Activated T-cell treated with anti-CD3 and anti-CD28 coated beads, Interleukin-2, amount 50 U/mL, for 24 hours (primary cell): Measurements from ENCODE around the gene CES2.
"Not testable (repeated sequence)": the region's sequence is repeated elsewhere in the genome, so short reads cannot be mapped to it uniquely, and the experiment has no call there.

Experiments
- DNase-seq: peaks from one replicate; pipeline ENCODE4 v3.0.0-alpha.2; 2020
- H3K27ac Mint-ChIP-seq: 2 replicates; pipeline ENCODE4 v1.8.0; 2020; ENCODE audit warnings: mild to moderate bottlenecking, mixed read lengths
- H3K27me3 Mint-ChIP-seq: 2 replicates; pipeline ENCODE4 v1.8.0; 2020; ENCODE audit warnings: mixed read lengths
- H3K36me3 Mint-ChIP-seq: 2 replicates; pipeline ENCODE4 v1.8.0; 2020; ENCODE audit warnings: low read depth, mixed read lengths
- H3K4me1 Mint-ChIP-seq: 2 replicates; pipeline ENCODE4 v1.8.0; 2020; ENCODE audit warnings: low read depth, mixed read lengths
- H3K4me3 Mint-ChIP-seq: 2 replicates; pipeline ENCODE4 v1.8.0; 2020; ENCODE audit warnings: mild to moderate bottlenecking, moderate library complexity, mixed read lengths
- H3K9me3 Mint-ChIP-seq: 2 replicates; pipeline ENCODE4 v1.8.0; 2020; ENCODE audit warnings: mixed read lengths

CES2 gene

DNA sequence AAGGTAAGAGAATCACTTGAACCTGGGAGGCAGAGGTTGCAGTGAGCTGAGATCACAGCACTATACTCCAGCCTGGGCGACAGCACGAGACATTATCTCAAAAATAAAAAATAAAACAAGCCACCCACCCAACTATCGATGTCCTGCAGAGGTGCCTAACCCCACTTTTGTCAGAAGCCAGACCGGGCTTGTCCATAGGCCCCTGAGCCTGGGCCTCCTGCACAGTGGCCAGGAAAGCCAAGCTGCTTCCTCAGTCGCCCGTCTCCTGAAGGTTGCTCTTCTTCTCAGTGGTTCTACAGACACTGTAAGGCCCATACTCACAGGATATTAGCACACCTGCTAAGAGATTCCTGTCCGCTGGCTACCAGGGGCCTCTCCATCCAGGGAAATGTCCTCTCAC is 11.2 kb downstream of the CES2 start:
- no peaks in the 10 kb centered on the region for H3K9me3 Mint-ChIP-seq
- no peak overlapping the region for H3K27ac Mint-ChIP-seq
- no peak for DNase-seq
- peaks cover 37% of the 10 kb centered on the region for H3K27me3 Mint-ChIP-seq
- peaks cover 23% of the 10 kb centered on the region for H3K4me1 Mint-ChIP-seq
- peaks cover 27% of the 10 kb centered on the region for H3K36me3 Mint-ChIP-seq
- no peak overlapping the region for H3K4me3 Mint-ChIP-seq

DNA sequence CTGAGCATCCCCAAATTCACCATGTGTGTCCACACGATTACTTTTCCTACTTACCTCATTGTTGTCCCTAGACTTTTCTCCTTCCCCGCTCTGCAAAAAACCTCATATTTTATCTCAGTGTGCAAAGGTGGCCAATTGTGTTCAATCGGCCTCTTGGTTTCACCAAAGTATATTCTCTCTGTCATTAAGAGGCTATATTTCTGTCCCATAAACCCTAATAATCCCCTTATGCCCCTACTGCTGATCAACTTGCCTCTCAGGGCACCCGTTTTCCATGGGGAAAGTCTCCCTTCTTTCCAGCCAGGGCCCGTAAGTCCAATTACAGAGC is 11.6 kb downstream of the CES2 start:
- Mint-ChIP-seq H3K4me3 (no peak overlapping the region), H3K36me3 (peaks cover 23% of the 10 kb centered on the region), H3K27ac (no peak overlapping the region), H3K4me1 (peaks cover 23% of the 10 kb centered on the region), H3K9me3 (no peaks in the 10 kb centered on the region), H3K27me3 (peaks cover 41% of the 10 kb centered on the region)
- no peak for DNase-seq

- H3K4me3 Mint-ChIP-seq, result peak overlapping the region; percentile 79
- H3K27me3 Mint-ChIP-seq, result peaks cover 46% of the 10 kb centered on the region
- DNase-seq, result peak; percentile 85
- no peak overlapping the region for H3K27ac Mint-ChIP-seq
- no peaks in the 10 kb centered on the region for H3K9me3 Mint-ChIP-seq
- H3K4me1 Mint-ChIP-seq, result peaks cover 23% of the 10 kb centered on the region
- H3K36me3 Mint-ChIP-seq, result peaks cover 17% of the 10 kb centered on the region
Observed at GRCh38 chr16:66947302-66948065, 12.2 kb downstream of the CES2 start.

DNA sequence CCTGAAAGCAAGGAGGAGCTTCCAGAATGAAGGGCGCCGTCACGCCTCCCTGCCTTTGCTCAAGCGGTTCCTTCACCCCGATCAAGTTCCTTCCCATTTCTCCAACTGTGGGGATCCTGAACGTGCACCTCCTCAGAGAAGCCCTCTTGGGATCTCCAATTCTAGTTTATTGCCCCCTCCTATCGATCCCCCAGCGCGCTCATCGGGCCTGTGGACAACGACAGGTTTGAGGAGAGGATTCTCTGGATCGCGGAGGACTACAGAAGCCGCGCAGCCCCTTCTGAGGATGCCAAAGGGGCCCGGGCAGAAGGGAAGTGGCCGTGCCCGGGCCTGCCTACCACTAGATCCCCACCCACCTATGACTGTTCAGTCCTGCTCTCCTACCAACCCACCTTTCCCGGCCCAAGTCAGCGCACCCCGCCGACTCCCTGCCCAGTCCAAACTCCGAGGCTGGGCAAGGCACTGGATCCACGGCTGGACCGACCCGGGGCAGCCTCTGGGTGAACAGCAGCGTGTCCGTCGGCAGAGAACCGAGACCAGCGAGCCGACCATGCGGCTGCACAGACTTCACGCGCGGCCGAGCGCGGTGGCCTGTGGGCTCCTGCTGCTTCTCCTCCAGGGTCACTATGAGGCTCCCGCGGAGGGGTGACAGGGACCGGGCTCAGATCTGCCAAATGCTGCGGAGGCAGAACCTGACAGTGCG is 13.0 kb downstream of the CES2 start:
- DNase-seq, result peak; percentile 55
- Mint-ChIP-seq H3K36me3 (peaks cover 9% of the 10 kb centered on the region), H3K4me1 (peaks cover 23% of the 10 kb centered on the region), H3K4me3 (peak overlapping the region; percentile 79), H3K27ac (no peak overlapping the region), H3K9me3 (no peaks in the 10 kb centered on the region), H3K27me3 (peaks cover 52% of the 10 kb centered on the region)

DNA sequence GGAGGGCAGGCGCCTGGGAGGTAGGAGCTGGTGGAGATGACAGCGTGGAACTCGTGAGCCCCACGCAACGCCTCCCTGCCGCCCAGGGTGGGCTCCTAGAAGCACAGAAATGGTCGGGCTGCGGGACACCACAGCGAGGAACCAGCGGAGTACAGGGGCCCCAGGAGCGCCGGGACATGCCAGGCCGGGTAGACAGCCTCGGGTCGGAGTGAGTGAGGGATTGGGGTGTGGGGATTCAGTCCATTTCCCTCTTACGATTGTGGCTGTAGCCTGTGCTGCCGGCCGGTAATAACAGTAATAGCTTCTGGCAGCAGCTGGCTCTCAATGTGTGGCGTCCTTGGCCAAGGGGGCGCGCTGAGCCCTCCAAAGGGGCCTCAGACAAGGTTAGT is 13.5 kb downstream of the CES2 start:
- Mint-ChIP-seq H3K9me3 (no peaks in the 10 kb centered on the region), H3K27ac (no peak overlapping the region), H3K27me3 (peaks cover 57% of the 10 kb centered on the region), H3K36me3 (peaks cover 4% of the 10 kb centered on the region), H3K4me1 (peaks cover 23% of the 10 kb centered on the region), H3K4me3 (peak overlapping the region; percentile 79)
- DNase-seq, result no peak

DNA sequence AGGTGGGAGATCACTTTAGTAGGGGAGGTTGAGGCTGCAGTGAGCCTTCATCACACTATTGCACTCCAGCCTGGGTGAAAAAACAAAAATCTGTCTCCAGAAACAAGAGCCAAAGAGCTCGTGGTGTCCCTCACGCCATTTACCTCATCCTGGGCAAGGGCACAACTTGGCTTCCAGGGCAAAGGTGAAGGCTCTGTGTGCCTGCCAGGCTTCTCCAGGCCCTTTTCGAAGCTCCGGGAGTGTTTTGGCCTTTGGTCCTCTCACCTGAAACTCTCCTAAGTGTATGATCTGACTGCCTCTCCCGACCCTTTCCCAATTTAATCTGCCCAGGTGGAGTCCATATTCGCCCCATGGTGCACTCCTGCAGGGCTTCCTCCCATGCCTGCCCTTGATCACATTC is 14.2 kb downstream of the CES2 start:
- Mint-ChIP-seq H3K9me3 (no peaks in the 10 kb centered on the region), H3K4me3 (no peak overlapping the region), H3K4me1 (peaks cover 23% of the 10 kb centered on the region), H3K36me3 (no peaks in the 10 kb centered on the region), H3K27ac (no peak overlapping the region), H3K27me3 (peaks cover 60% of the 10 kb centered on the region)
- DNase-seq, result no peak

DNA sequence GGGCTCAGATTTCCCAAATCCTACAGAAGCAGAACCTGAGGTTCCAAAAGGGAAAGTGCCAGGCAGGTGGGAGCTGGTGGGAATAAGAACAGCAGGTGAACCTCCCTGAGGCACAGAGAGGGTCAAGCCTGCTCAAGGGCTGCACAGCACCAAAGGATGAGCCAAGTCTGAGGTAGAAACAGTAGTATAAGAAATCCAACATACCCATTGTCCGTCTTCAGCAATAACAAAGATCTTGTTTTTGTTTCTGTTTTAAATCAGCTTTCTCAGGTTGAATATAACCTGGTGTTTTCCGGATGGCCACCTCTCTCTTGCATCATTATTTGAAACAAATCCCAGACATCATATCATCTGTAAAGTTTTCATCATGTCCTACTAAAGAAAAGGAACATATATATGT is 15.1 kb downstream of the CES2 start:
- Mint-ChIP-seq H3K4me1 (peaks cover 23% of the 10 kb centered on the region), H3K27me3 (peaks cover 60% of the 10 kb centered on the region)

DNA sequence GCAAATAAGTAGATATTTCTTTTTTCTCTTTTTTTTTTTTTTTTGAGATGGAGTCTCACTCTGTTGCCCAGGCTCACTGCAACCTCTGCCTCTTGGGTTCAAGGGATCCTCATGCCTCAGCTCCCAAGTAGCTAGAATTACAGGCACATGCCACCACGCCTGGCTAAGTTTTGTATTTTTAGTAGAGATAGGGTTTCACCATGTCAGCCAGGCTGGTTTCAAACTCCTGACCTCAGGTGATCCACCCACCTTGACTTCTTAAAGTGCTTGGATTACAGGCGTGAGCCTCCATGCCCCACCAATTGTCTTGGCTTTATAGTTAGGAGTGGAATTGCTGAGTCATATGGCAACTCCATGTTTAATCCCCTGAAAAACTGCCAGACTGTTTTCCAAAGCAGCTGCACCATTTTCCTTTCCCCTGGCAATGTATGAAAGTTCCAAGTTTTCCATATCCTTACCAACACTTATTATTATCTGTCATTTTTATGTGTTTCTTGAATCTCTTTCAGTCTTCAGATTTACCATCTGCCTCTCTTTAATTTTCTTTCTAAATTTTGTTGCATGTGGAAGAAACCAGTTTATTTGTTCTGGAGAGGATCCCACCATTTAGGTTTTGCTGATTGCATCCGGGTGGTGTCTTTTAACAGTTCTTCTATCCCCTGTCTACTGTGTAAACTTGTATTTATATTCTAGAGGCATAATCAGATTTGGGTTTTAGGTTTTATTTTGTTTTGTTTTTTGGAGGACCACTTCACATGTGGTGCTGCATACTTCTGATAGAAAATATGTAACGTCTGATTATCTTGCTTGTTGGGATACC is 15.9 kb downstream of the CES2 start:
- H3K27ac Mint-ChIP-seq, result no peak overlapping the region
- H3K27me3 Mint-ChIP-seq, result peaks cover 60% of the 10 kb centered on the region
- H3K4me1 Mint-ChIP-seq, result peaks cover 23% of the 10 kb centered on the region

More for the DNA sequence above, 15.1 kb downstream of the CES2 start:
- H3K27ac Mint-ChIP-seq, result no peak overlapping the region
- no peak for DNase-seq
- H3K36me3 Mint-ChIP-seq, result no peaks in the 10 kb centered on the region
- H3K4me3 Mint-ChIP-seq, result no peak overlapping the region
- H3K9me3 Mint-ChIP-seq, result no peaks in the 10 kb centered on the region

GRCh38 chr16:66952430-66953110 is 17.3 kb downstream of the CES2 start:
- DNase-seq, result no peak
- Mint-ChIP-seq H3K4me3 (no peak overlapping the region), H3K9me3 (no peaks in the 10 kb centered on the region), H3K36me3 (no peaks in the 10 kb centered on the region), H3K27ac (no peak overlapping the region), H3K4me1 (peaks cover 16% of the 10 kb centered on the region), H3K27me3 (peaks cover 56% of the 10 kb centered on the region)

More for the DNA sequence above, 15.9 kb downstream of the CES2 start:
- no peaks in the 10 kb centered on the region for H3K9me3 Mint-ChIP-seq
- H3K36me3 Mint-ChIP-seq, result no peaks in the 10 kb centered on the region
- no peak for DNase-seq
- H3K4me3 Mint-ChIP-seq, result no peak overlapping the region

DNA sequence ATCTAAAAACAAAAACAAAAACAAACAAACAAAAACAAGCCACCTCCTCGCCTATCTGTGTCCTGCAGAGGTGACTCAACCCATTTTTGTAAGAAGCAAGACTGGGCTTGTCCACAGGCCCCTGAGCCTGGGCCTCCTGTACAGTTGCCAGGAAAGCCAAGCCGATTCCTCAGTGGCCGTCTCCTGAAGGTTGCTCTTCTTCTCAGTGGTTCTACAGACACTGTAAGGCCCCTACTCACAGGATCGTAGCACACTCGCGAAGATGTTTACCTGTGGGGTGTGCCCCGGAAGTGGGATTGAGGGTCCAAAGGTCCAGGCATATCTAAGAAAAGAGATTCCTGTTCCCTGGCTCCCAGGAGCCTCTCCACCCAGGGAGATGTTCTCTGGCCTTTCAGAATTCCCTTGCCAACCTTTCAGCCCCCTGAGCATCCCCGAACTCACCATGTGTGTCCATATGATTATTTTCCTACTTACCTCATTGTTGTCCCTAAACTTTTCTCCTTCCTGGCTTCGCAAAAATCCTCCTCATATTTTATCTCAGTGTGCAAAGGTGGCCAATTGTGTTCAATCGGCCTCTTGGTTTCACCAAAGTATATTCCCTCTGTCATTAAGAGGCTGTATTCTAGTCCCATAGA is 18.3 kb downstream of the CES2 start:
- Mint-ChIP-seq H3K4me1 (peaks cover 9% of the 10 kb centered on the region), H3K27me3 (peaks cover 47% of the 10 kb centered on the region), H3K9me3 (no peaks in the 10 kb centered on the region), H3K4me3 (no peak overlapping the region), H3K27ac (no peak overlapping the region), H3K36me3 (no peaks in the 10 kb centered on the region)
- DNase-seq, result no peak

DNA sequence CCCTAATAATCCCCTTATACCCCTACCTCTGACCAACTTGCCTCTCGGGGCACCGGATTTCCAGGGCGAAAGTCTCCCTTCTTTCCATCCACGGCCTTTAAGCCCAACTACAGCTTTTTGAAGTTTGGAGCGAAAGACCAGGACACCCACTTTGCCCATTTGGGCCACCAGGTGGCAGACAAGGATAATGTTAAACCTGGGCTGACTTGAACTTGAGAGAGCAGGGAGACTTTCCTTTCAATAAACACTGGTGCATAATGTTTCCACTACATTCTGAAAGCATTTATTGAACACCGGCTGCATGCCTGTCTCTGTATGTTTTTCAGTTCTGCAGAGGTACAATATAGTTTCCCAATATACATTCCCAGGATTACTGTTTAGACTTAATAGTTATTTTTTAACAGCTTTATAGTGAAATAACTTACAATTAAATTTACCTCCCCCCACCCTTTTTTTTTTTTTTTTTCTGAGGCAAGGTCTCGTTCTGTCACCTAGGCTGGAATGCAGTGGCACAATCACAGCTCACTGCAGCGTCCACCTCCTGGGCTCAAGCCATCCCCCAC is 18.9 kb downstream of the CES2 start:
- Mint-ChIP-seq H3K4me3 (no peak overlapping the region), H3K4me1 (peaks cover 7% of the 10 kb centered on the region), H3K36me3 (no peaks in the 10 kb centered on the region), H3K27ac (no peak overlapping the region), H3K9me3 (no peaks in the 10 kb centered on the region), H3K27me3 (peaks cover 41% of the 10 kb centered on the region)
- DNase-seq, result peak; percentile 83

DNA sequence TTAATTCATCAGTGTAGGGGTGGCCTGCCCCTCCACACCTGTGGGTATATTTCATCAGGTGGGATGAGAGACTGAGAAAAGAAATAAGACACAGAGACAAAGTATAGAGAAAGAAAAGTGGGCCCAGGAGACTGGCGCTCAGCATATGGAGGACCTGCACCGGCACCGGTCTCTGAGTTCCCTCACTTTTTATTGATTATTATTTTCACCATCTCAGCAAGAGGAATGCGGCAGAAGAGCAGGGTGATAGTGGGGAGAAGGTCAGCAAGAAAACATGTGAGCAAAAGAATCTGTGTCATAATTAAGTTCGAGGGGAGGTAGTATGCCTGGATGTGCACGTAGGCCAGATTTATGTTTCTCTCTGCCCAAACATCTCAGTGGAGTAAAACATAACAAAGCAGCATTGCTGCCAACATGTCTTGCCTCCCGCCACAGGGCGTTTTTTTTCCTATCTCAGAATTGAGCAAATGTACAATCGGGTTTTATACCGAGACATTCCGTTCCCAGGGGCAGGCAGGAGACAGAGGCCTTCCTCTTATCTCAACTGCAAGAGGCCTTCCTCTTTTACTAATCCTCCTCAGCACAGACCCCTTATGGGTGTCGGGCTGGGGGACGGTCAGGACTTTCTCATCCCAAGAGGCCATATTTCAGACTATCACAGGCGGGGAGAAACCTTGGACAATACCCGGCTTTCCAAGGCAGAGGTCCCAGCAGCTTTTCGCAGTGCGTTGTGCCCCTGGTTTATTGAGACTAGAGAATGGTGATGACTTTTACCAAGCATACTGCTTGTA is 20.2 kb downstream of the CES2 start:
- H3K4me3 Mint-ChIP-seq, H3K9me3 Mint-ChIP-seq, H3K27ac Mint-ChIP-seq, DNase-seq, H3K36me3 Mint-ChIP-seq, H3K4me1 Mint-ChIP-seq: not testable (repeated sequence)
- H3K27me3 Mint-ChIP-seq, result peaks cover 29% of the 10 kb centered on the region

DNA sequence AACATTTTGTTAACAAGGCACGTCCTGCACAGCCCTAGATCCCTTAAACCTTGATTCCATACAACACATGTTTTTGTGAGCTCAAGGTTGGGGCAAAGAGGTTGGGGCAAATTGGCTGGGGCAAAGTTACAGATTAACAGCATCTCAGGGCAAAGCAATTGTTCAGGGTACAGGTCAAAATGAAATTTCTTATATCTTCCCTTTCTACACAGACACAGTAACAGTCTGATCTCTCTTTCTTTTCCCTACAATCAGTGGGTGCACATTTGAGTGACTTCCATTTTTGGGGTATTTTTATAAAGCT is 20.8 kb downstream of the CES2 start:
- not testable (repeated sequence) for H3K4me3 Mint-ChIP-seq, DNase-seq, H3K36me3 Mint-ChIP-seq, H3K4me1 Mint-ChIP-seq, H3K9me3 Mint-ChIP-seq, H3K27ac Mint-ChIP-seq
- H3K27me3 Mint-ChIP-seq, result peaks cover 27% of the 10 kb centered on the region
